Small intestine (tissue), 7 donors: ENCODE measurements around the gene C4orf51. TPM values are rescaled to one million over a fixed set of nuclear protein-coding genes. Genes with fewer than 3 reads are reported as not detected.

ENCODE experiments used
- DNase-seq, 2 donors: peaks; one replicate each; pipeline versions ENCODE4 v3.0.0 to v3.0.0-alpha.2; 2013
- FAIRE-seq: peaks from 2 replicates; lab custom pipeline; 2012; peaks lifted over from hg19 to GRCh38; lab: Jason Lieb, UNC
- H3K27ac ChIP-seq, 3 donors: one replicate each; pipeline ENCODE4 v1.5.1; 2013; ENCODE audit warnings: low read length in 2 of 3, mild to moderate bottlenecking in 2 of 3, control low read depth in 1 of 3, inconsistent platforms in 1 of 3, low read depth in 1 of 3, moderate library complexity in 1 of 3
- H3K27me3 ChIP-seq, 3 donors: one replicate each; pipeline ENCODE4 v1.6.1; 2013; ENCODE audit warnings: low read length in 3 of 3, inconsistent platforms in 1 of 3; ENCODE audit not compliant: control insufficient read depth in 3 of 3, insufficient read depth in 3 of 3
- H3K36me3 ChIP-seq, 3 donors: one replicate each; pipeline ENCODE4 v1.6.1; 2013; ENCODE audit warnings: low read length in 3 of 3, inconsistent platforms in 1 of 3, low read depth in 1 of 3, mild to moderate bottlenecking in 1 of 3, moderate library complexity in 1 of 3; ENCODE audit not compliant: control insufficient read depth in 3 of 3, insufficient read depth in 2 of 3
- H3K4me1 ChIP-seq, 3 donors: one replicate each; pipeline ENCODE4 v1.6.1; 2013; ENCODE audit warnings: low read length in 2 of 3, inconsistent platforms in 1 of 3, low read depth in 1 of 3, mild to moderate bottlenecking in 1 of 3, moderate library complexity in 1 of 3; ENCODE audit not compliant: control insufficient read depth in 3 of 3, insufficient read depth in 2 of 3
- H3K4me3 ChIP-seq, 3 donors: one replicate each; pipeline ENCODE4 v1.5.1; 2013; ENCODE audit warnings: low read length in 3 of 3, control low read depth in 1 of 3, inconsistent platforms in 1 of 3, low read depth in 1 of 3, mild to moderate bottlenecking in 1 of 3, moderate library complexity in 1 of 3
- H3K9me3 ChIP-seq, 2 donors: one replicate each; pipeline ENCODE4 v1.6.1; 2013; ENCODE audit warnings: low read depth in 1 of 2, low read length in 1 of 2; ENCODE audit not compliant: control insufficient read depth in 2 of 2, insufficient read depth in 1 of 2
- WGBS, 3 donors: extraction: QIAGEN DNeasy Blood & Tissue Kit; methylation state at CpG; one replicate each; pipeline ENCODE4 v1.1.7; 2013; 5-methylcytosine and 5-hydroxymethylcytosine counted together
- polyA plus RNA-seq, 4 donors: library from polyadenylated mRNA; stranded (reverse) in 3 of 4; unstranded in 1 of 4; fragments of 200-250 nt in 3 of 4; fragments of 120-200 nt in 1 of 4; gene quantifications; one replicate each; pipeline versions ENCODE4 v1.2.1 to v1.2.3, GENCODE V29; 2013
- donor health status: healthy with polysubstance abuse.
- donor health status: control.
- donor health status: control.
- donor health status: Bipolar disorder and iron deficiency.
- donor health status: healthy.

Gene C4orf51
- polyA plus RNA-seq, 4 donors, result not detected

DNA sequence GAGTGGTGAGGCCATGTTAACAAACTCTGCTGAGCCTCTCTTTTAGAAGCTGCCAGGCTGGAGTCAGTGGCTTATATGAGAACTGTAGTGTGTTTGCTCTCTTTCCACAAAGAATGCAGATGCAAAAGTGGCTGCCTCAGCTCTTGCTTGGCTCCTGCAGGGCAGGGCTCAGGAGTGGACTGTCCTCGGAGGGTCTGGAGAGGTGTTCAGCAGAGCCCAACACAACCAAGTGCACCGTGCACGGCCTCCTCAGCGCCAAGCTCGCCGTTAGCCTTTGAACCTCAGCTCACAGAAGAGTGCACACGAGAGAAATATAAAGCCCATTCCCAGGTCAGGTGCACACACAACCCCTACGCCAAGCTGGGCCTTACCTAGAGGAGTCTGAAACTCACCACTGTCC lies 82.8 kb downstream of the C4orf51 start:
- Histone ChIP-seq H3K36me3 (peaks cover 6 to 55% (median 49%) of the 10 kb centered on the region in 3 donors), H3K27me3 (no peaks in the 10 kb centered on the region), H3K9me3 (no peaks in the 10 kb centered on the region), H3K27ac (no peak overlapping the region), H3K4me1 (no peaks in the 10 kb centered on the region), H3K4me3 (no peak overlapping the region)
- DNase-seq (no peak), FAIRE-seq (no peak)
- WGBS, 3 donors, result 94 to 95% (median 94%) methylated on average over 8 of the region's 8 CpGs

DNA sequence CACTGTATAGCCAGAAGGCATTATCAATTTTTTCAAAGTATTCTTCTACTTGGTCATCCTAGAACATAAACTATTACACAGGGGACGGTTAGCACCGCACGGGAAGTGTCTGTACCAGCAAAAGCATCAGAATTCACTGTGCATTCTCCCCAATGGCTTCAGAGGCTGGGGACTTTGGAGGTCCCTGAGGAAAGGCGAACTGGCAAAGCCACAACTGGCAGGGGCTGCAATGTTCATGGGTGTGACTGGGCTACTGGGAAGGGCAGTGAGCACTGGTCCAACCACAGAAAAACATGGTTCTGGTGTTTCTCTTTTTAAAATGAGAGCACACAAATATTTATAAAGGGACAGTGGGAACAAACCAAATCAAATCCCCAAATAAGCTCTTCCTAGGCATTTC lies 83.5 kb downstream of the C4orf51 start:
- Histone ChIP-seq H3K4me3 (no peak overlapping the region), H3K4me1 (no peaks in the 10 kb centered on the region), H3K27me3 (no peaks in the 10 kb centered on the region), H3K27ac (no peak overlapping the region), H3K9me3 (no peaks in the 10 kb centered on the region), H3K36me3 (peaks cover 6 to 59% (median 49%) of the 10 kb centered on the region in 3 donors)
- no peak for FAIRE-seq
- no peak for DNase-seq
- WGBS, 3 donors, result 94 to 97% (median 96%) methylated on average over 4 of the region's 4 CpGs

GRCh38 chr4:145766273-145766672 lies 86.3 kb downstream of the C4orf51 start:
- H3K4me1 ChIP-seq, result no peaks in the 10 kb centered on the region
- 92 to 97% (median 95%) methylated on average over 5 of the region's 5 CpGs for WGBS, 3 donors
- no peak for FAIRE-seq
- H3K36me3 ChIP-seq, result peaks cover 6 to 46% (median 38%) of the 10 kb centered on the region in 3 donors
- no peak overlapping the region for H3K27ac ChIP-seq
- DNase-seq, result no peak
- H3K27me3 ChIP-seq, result no peaks in the 10 kb centered on the region
- no peak overlapping the region for H3K4me3 ChIP-seq
- no peaks in the 10 kb centered on the region for H3K9me3 ChIP-seq

DNA sequence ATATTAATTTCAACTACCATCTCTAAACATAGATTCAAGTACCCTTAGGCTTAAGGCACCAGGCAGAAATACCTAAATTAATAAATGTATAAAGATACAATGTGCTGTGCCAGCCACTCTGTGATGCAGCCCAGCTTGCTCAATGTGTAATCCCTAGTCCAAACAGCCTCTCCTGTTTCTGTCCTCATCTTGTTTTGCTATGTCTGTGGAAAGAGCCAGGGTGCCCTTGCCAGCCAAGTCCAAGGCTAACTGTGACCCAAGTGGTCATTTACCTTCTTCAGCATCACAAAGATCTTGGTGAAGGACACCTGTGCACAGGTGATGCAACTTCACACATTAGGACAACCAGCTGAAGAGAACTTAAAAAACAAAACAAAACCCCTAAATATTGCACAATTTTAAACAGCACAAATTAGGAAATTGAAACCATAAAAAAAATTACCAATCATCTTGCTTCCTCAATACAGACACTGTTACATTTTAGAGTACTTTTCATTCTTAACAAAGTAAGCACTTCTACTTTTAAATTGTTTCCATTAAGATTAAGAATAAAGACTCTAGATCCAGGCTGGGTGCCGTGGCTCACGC lies 89.6 kb downstream of the C4orf51 start:
- no peak overlapping the region for H3K4me3 ChIP-seq
- H3K9me3 ChIP-seq, result no peaks in the 10 kb centered on the region
- DNase-seq (no peak), FAIRE-seq (no peak)
- H3K27ac ChIP-seq, result no peak overlapping the region
- peaks cover 8 to 41% (median 15%) of the 10 kb centered on the region in 3 donors for H3K36me3 ChIP-seq
- WGBS, 3 donors, result 87 to 97% (median 92%) methylated on average over 2 of the region's 2 CpGs
- no peaks in the 10 kb centered on the region for H3K4me1 ChIP-seq
- no peaks in the 10 kb centered on the region for H3K27me3 ChIP-seq

DNA sequence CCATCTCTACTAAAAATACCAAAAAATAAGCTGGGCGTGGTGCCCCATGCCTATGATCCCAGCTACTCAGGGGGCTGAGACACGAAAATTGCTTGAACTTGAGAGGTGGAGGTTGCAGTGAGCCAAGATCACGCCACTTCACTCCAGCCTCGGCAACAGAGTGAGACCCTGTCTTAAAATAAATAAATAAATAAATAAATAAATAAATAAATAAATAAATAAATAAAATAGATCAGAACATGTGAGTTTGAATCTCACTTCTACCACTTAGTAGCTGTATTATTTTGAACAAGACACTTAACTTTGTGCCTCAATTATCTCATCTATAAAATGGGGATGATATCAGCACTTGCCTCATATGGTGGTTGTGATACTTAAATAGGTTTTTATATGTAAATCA lies 90.2 kb downstream of the C4orf51 start:
- H3K9me3 ChIP-seq, result no peaks in the 10 kb centered on the region
- WGBS, 3 donors, result 91 to 99% (median 93%) methylated on average over 4 of the region's 4 CpGs
- H3K27me3 ChIP-seq, result no peaks in the 10 kb centered on the region
- H3K4me1 ChIP-seq, result no peaks in the 10 kb centered on the region
- no peak overlapping the region for H3K4me3 ChIP-seq
- DNase-seq (no peak), FAIRE-seq (no peak)
- peaks cover 3 to 35% (median 13%) of the 10 kb centered on the region in 3 donors for H3K36me3 ChIP-seq
- no peak overlapping the region for H3K27ac ChIP-seq

DNA sequence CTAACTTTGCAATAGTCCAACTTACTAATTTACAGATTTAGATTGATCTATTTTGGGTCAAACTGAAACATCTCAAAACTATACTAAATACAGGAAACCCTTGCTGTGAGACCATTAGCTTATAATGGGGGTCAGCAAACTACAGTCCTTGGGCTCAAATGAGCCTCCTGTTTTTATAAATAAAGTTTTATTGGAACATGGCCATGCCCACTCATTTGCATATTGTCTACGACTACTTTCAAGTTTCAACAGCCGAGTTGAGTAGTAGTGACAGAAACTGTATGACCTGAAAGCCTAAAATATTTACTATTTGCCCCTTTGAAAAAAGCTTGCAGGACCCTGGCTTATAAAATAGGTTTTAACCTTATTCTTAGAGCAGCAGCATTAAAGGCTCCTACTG lies 92.4 kb downstream of the C4orf51 start:
- H3K27me3 ChIP-seq, result no peaks in the 10 kb centered on the region
- no peak for FAIRE-seq
- no peaks in the 10 kb centered on the region for H3K4me1 ChIP-seq
- WGBS, 3 donors, result 82 to 90% (median 86%) methylated on average over 2 of the region's 2 CpGs
- no peak overlapping the region for H3K4me3 ChIP-seq
- H3K9me3 ChIP-seq, result no peaks in the 10 kb centered on the region
- peaks cover 3 to 38% (median 11%) of the 10 kb centered on the region in 3 donors for H3K36me3 ChIP-seq
- DNase-seq, result no peak
- H3K27ac ChIP-seq, result no peak overlapping the region

GRCh38 chr4:145773581-145774234 lies 93.8 kb downstream of the C4orf51 start:
- Histone ChIP-seq H3K27me3 (no peaks in the 10 kb centered on the region), H3K4me1 (no peaks in the 10 kb centered on the region), H3K36me3 (peaks cover 3 to 38% (median 13%) of the 10 kb centered on the region in 3 donors), H3K9me3 (no peaks in the 10 kb centered on the region), H3K27ac (peak overlapping the region in 1 of 3 donors; percentile 0), H3K4me3 (no peak overlapping the region)
- 92 to 94% (median 94%) methylated on average over 6 of the region's 6 CpGs for WGBS, 3 donors
- no peak for FAIRE-seq
- DNase-seq, result no peak

DNA sequence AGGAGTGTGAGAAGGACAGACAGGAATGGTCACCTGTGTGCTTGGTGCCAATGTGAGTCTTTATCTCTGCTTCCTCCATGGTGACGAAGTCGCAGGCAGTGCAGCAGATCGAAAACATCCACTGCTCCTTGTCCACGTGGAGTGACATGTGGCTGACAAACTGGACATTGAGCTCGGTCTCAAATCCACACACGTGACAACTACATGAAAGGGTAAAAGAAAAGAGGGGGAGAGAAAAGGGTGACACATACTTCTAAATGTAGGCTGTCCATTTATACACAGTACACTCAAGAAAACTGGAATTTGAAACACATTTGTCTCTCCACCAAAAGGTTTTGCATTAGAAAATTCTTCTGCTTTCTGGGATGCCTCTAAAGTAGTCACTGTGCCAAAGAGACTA lies 94.5 kb downstream of the C4orf51 start:
- H3K27me3 ChIP-seq, result no peaks in the 10 kb centered on the region
- DNase-seq (no peak), FAIRE-seq (no peak)
- H3K9me3 ChIP-seq, result no peaks in the 10 kb centered on the region
- H3K4me3 ChIP-seq, result no peak overlapping the region
- H3K27ac ChIP-seq, result peak overlapping the region in 1 of 3 donors; percentile 0
- H3K4me1 ChIP-seq, result no peaks in the 10 kb centered on the region
- 93 to 100% (median 96%) methylated on average over 6 of the region's 6 CpGs for WGBS, 3 donors
- H3K36me3 ChIP-seq, result peaks cover 3 to 39% (median 17%) of the 10 kb centered on the region in 3 donors
